IPS-18a (cell line): ENCODE results near the gene CD226.
"Not testable (repeated sequence)": the region's sequence is repeated elsewhere in the genome, so short reads cannot be mapped to it uniquely, and the experiment has no call there.

ENCODE experiments used
- H3K27ac ChIP-seq: one replicate; pipeline ENCODE4 v1.5.1; 2013; ENCODE audit warnings: low read length
- H3K27me3 ChIP-seq: one replicate; pipeline ENCODE4 v1.6.1; 2013; ENCODE audit warnings: mild to moderate bottlenecking, low read length; ENCODE audit not compliant: control insufficient read depth, insufficient read depth
- H3K36me3 ChIP-seq: one replicate; pipeline ENCODE4 v1.6.1; 2013; ENCODE audit warnings: low read depth, low read length; ENCODE audit not compliant: control insufficient read depth
- H3K4me1 ChIP-seq: one replicate; pipeline ENCODE4 v1.6.1; 2013; ENCODE audit warnings: low read depth, low read length; ENCODE audit not compliant: control insufficient read depth
- H3K4me3 ChIP-seq: one replicate; pipeline ENCODE4 v1.5.1; 2013; ENCODE audit warnings: low read length
- H3K9ac ChIP-seq: one replicate; pipeline ENCODE4 v1.6.1; 2013; ENCODE audit warnings: mild to moderate bottlenecking, low read length, moderate library complexity
- H3K9me3 ChIP-seq: one replicate; pipeline ENCODE4 v1.6.1; 2013; ENCODE audit warnings: low read depth, low read length; ENCODE audit not compliant: control insufficient read depth

The CD226 gene

GRCh38 chr18:69978732-69979715 lies 31.4 kb upstream of the CD226 start:
- Histone ChIP-seq H3K4me1 (peaks cover 18% of the 10 kb centered on the region), H3K4me3 (no peak overlapping the region), H3K27me3 (no peaks in the 10 kb centered on the region), H3K36me3 (no peaks in the 10 kb centered on the region), H3K27ac (no peak overlapping the region), H3K9me3 (peaks cover 3% of the 10 kb centered on the region), H3K9ac (no peak overlapping the region)

- not testable (repeated sequence) for H3K27ac ChIP-seq, H3K4me1 ChIP-seq
Measured at GRCh38 chr18:69975294-69975693, 27.6 kb upstream of the CD226 start.

GRCh38 chr18:69974365-69974764 lies 26.7 kb upstream of the CD226 start:
- Histone ChIP-seq H3K27ac (no peak overlapping the region), H3K36me3 (no peaks in the 10 kb centered on the region), H3K27me3 (no peaks in the 10 kb centered on the region), H3K4me1 (no peaks in the 10 kb centered on the region), H3K9ac (no peak overlapping the region), H3K9me3 (peaks cover 3% of the 10 kb centered on the region), H3K4me3 (no peak overlapping the region)

More at GRCh38 chr18:69975294-69975693, 27.6 kb upstream of the CD226 start:
- H3K36me3 ChIP-seq, H3K4me3 ChIP-seq, H3K9ac ChIP-seq, H3K9me3 ChIP-seq, H3K27me3 ChIP-seq: not testable (repeated sequence)

GRCh38 chr18:69969491-69969890 lies 21.8 kb upstream of the CD226 start:
- no peak overlapping the region for H3K27ac ChIP-seq
- H3K4me3 ChIP-seq: no peak overlapping the region
- H3K9me3 ChIP-seq: no peaks in the 10 kb centered on the region

GRCh38 chr18:69968039-69968438 lies 20.4 kb upstream of the CD226 start:
- Histone ChIP-seq H3K36me3 (no peaks in the 10 kb centered on the region), H3K9me3 (no peaks in the 10 kb centered on the region), H3K27ac (no peak overlapping the region), H3K4me1 (no peaks in the 10 kb centered on the region), H3K27me3 (no peaks in the 10 kb centered on the region), H3K4me3 (no peak overlapping the region), H3K9ac (no peak overlapping the region)

More at GRCh38 chr18:69969491-69969890, 21.8 kb upstream of the CD226 start:
- H3K9ac ChIP-seq: no peak overlapping the region
- no peaks in the 10 kb centered on the region for H3K27me3 ChIP-seq
- H3K36me3 ChIP-seq: no peaks in the 10 kb centered on the region
- no peaks in the 10 kb centered on the region for H3K4me1 ChIP-seq

- Histone ChIP-seq H3K4me1 (no peaks in the 10 kb centered on the region), H3K4me3 (no peak overlapping the region), H3K27ac (no peak overlapping the region), H3K36me3 (no peaks in the 10 kb centered on the region), H3K9ac (no peak overlapping the region), H3K9me3 (no peaks in the 10 kb centered on the region), H3K27me3 (no peaks in the 10 kb centered on the region)
Measured at GRCh38 chr18:69963196-69963595, 15.5 kb upstream of the CD226 start.

GRCh38 chr18:69961718-69962117 lies 14.0 kb upstream of the CD226 start:
- no peaks in the 10 kb centered on the region for H3K27me3 ChIP-seq
- no peaks in the 10 kb centered on the region for H3K9me3 ChIP-seq
- H3K4me3 ChIP-seq: no peak overlapping the region
- H3K9ac ChIP-seq: no peak overlapping the region
- H3K27ac ChIP-seq: no peak overlapping the region
- H3K4me1 ChIP-seq: no peaks in the 10 kb centered on the region
- no peaks in the 10 kb centered on the region for H3K36me3 ChIP-seq

GRCh38 chr18:69958422-69958821 lies 10.7 kb upstream of the CD226 start:
- Histone ChIP-seq H3K4me1 (no peaks in the 10 kb centered on the region), H3K27me3 (no peaks in the 10 kb centered on the region), H3K27ac (no peak overlapping the region), H3K36me3 (no peaks in the 10 kb centered on the region), H3K9me3 (no peaks in the 10 kb centered on the region), H3K9ac (no peak overlapping the region), H3K4me3 (no peak overlapping the region)

- H3K36me3 ChIP-seq: no peaks in the 10 kb centered on the region
- H3K4me1 ChIP-seq: no peaks in the 10 kb centered on the region
- H3K9me3 ChIP-seq: no peaks in the 10 kb centered on the region
- H3K27ac ChIP-seq: no peak overlapping the region
- no peak overlapping the region for H3K9ac ChIP-seq
- no peaks in the 10 kb centered on the region for H3K27me3 ChIP-seq
- no peak overlapping the region for H3K4me3 ChIP-seq
Measured at GRCh38 chr18:69957747-69958146, 10.1 kb upstream of the CD226 start.

GRCh38 chr18:69956665-69957620 lies 9.3 kb upstream of the CD226 start:
- no peak overlapping the region for H3K27ac ChIP-seq
- H3K4me3 ChIP-seq: no peak overlapping the region
- no peak overlapping the region for H3K9ac ChIP-seq
- no peaks in the 10 kb centered on the region for H3K36me3 ChIP-seq
- H3K27me3 ChIP-seq: no peaks in the 10 kb centered on the region
- no peaks in the 10 kb centered on the region for H3K4me1 ChIP-seq
- H3K9me3 ChIP-seq: no peaks in the 10 kb centered on the region

GRCh38 chr18:69956057-69956456 lies 8.4 kb upstream of the CD226 start:
- Histone ChIP-seq H3K4me1 (no peaks in the 10 kb centered on the region), H3K36me3 (no peaks in the 10 kb centered on the region), H3K27me3 (no peaks in the 10 kb centered on the region), H3K9me3 (no peaks in the 10 kb centered on the region), H3K4me3 (no peak overlapping the region), H3K9ac (no peak overlapping the region), H3K27ac (no peak overlapping the region)
